Erythroblast (primary cell): ENCODE measurements around the gene MCF2L.

Source experiments
- GATA1 ChIP-seq: IDR thresholded peaks from 2 replicates; pipeline ENCODE4 v1.6.1; 2011; ENCODE audit warnings: low read depth, mild to moderate bottlenecking, control low read depth, low read length, moderate library complexity
- POLR2A ChIP-seq: IDR thresholded peaks from 2 replicates; pipeline ENCODE4 v1.6.1; 2011; ENCODE audit warnings: mild to moderate bottlenecking, low read length

DNA sequence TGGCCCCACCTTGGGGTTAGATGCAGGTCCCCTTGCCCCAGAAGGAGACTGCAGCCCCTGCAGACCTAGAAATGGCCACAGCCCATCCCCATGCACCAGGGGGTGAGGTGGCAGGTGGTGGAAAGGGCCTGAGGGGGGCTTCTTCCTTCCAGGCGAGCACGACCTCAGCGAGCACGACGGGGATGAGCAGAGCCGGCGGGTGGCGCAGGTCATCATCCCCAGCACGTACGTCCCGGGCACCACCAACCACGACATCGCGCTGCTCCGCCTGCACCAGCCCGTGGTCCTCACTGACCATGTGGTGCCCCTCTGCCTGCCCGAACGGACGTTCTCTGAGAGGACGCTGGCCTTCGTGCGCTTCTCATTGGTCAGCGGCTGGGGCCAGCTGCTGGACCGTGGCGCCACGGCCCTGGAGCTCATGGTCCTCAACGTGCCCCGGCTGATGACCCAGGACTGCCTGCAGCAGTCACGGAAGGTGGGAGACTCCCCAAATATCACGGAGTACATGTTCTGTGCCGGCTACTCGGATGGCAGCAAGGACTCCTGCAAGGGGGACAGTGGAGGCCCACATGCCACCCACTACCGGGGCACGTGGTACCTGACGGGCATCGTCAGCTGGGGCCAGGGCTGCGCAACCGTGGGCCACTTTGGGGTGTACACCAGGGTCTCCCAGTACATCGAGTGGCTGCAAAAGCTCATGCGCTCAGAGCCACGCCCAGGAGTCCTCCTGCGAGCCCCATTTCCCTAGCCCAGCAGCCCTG is 149.4 kb downstream of the MCF2L start:
- TF ChIP-seq POLR2A, result no peak
- no peak for TF ChIP-seq GATA1
